Transverse colon (tissue), 4 donors: ENCODE results near the gene EYA2. TPM values are rescaled to one million over a fixed set of nuclear protein-coding genes. Genes with fewer than 3 reads are reported as not detected.

Experiments
- DNase-seq: peaks from one replicate; pipeline ENCODE4 v3.0.0-alpha.2; 2019
- H3K27ac ChIP-seq, 4 donors: fragments of 200-600 bp; sonication (generic); 2 replicates each; pipeline ENCODE4 v1.5.1; 2016 to 2018; ENCODE audit warnings: inconsistent platforms in 4 of 4
- H3K27me3 ChIP-seq: fragments of 200-600 bp; sonication (generic); 2 replicates; pipeline ENCODE4 v1.5.1; 2017; ENCODE audit warnings: inconsistent platforms
- H3K36me3 ChIP-seq, 4 donors: fragments of 200-600 bp; sonication (generic); 2 replicates each; pipeline ENCODE4 v1.5.1; 2017 to 2019; ENCODE audit warnings: inconsistent platforms in 4 of 4
- H3K4me1 ChIP-seq, 4 donors: fragments of 200-600 bp; sonication (generic); 2 replicates each; pipeline ENCODE4 v1.5.1; 2017 to 2020; ENCODE audit warnings: inconsistent platforms in 4 of 4
- H3K4me3 ChIP-seq, 4 donors: fragments of 200-600 bp; sonication (generic); 1 replicate in 1 of 4; 2 replicates in 3 of 4; pipeline versions ENCODE4 v1.5.1 to v1.6.1; 2017 to 2019; ENCODE audit warnings: inconsistent platforms in 4 of 4
- H3K9me3 ChIP-seq, 2 donors: fragments of 200-600 bp; sonication (generic); 2 replicates each; pipeline ENCODE4 v1.5.1; 2017 to 2019; ENCODE audit warnings: inconsistent platforms in 2 of 2
- EP300 ChIP-seq: sonication (generic); formaldehyde crosslinking; IDR thresholded peaks from one replicate; pipeline ENCODE4 v1.6.1; 2017; ENCODE audit warnings: antibody characterized with exemption, low read depth
- POLR2A ChIP-seq: fragments of 450-650 bp; IDR thresholded peaks from one replicate; pipeline ENCODE4 v1.6.1; 2016; ENCODE audit warnings: antibody characterized with exemption, mild to moderate bottlenecking, moderate library complexity
- POLR2AphosphoS5 ChIP-seq, 3 donors: sonication (generic); formaldehyde crosslinking; IDR thresholded peaks; one replicate each; pipeline ENCODE4 v1.6.1; 2016; ENCODE audit warnings: antibody characterized with exemption in 3 of 3
- WGBS, 2 donors: methylation state at CpG; one replicate each; pipeline ENCODE4 v1.1.5; 2018; ENCODE audit warnings: low coverage in 1 of 2; 5-methylcytosine and 5-hydroxymethylcytosine counted together
- in situ Hi-C, 4 donors: fragments of 200-750 bp; cut with MboI; loops; one replicate each; pipeline versions ENCODE4 v1.15.0 to v1.15.1; 2017; ENCODE audit warnings: low sequenced_read_pairs in 3 of 4, low pct_ligation_motif_present in 1 of 4, low pct_unique_long_range_greater_than_20kb in 1 of 4
- intact Hi-C: fragments of 100-400 bp; cut with DNase I; formaldehyde crosslinking; loops from one replicate; pipeline ENCODE4 v1.15.1; 2023; ENCODE audit warnings: low total_unique reads
- total RNA-seq, 4 donors: library from RNA; depleted of rRNA; stranded (reverse); fragments of >200 nt; gene quantifications; one replicate each; pipeline ENCODE4 v1.1.0, GENCODE V29; 2016
- TF ChIP-seq, protein P1 (sequence below), 5 experiments: fragments of 200-600 bp in 3 of 5; fragments of 450-650 bp in 2 of 5; sonication (generic) in 3 of 5; IDR thresholded peaks; 1 replicate in 2 of 5; 2 replicates in 3 of 5; pipeline ENCODE4 v1.5.1; 2016 to 2017; ENCODE audit warnings: antibody characterized with exemption in 5 of 5, inconsistent platforms in 3 of 5, mild to moderate bottlenecking in 2 of 5, moderate library complexity in 1 of 5

Gene EYA2
- total RNA-seq, 4 donors from 2014 or later = 4.5 to 17.5 (median 10.9) TPM

DNA sequence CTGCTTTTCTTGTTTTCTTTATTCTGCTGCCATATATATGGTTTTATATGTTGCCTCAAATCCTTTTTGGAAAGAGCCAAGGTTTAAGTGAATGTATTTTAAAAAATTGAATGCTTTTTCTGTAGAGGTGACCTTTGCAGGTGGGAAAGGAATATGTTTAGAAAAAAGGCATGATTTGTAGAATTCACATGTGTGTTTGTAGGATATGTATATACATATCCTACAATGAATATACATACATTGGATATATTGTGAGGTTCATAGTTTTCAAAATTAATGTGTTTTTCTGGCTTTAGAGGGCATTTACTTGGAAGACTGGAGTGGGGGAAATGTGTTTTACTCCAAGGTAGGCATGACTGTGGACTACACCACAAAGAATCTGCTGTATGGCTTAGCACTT lies 4.0 kb upstream of the EYA2 start:
- intact Hi-C loops (no loop called here), in situ Hi-C loops (no loop called here)
- no peak for DNase-seq
- Histone ChIP-seq H3K27ac (no peak overlapping the region), H3K4me3 (no peak overlapping the region), H3K9me3 (no peaks in the 10 kb centered on the region), H3K4me1 (peaks cover 0 to 9% (median 3%) of the 10 kb centered on the region in 4 donors), H3K27me3 (peaks cover 25% of the 10 kb centered on the region), H3K36me3 (no peaks in the 10 kb centered on the region)
- no peak for TF ChIP-seq POLR2A

DNA sequence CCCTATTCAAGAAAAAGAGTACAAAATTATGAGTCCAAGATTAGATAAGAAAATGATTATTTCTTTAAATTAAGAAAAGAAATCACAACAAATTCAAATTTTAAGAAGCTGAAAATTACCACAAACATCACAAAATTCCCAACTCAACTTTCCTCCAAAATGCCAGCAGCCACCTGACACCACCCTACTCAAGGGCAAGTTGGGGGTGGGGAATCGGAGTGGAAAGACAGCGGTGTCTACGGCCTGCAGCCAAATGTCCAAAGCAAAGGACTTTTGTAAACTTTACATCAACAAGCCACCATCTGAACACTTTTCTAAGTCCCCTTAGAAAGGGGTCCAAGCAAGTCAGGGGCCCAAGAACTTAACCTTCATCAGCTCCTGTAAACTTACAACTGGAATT lies 1.6 kb upstream of the EYA2 start:
- Histone ChIP-seq H3K4me1 (peaks cover 0 to 16% (median 4%) of the 10 kb centered on the region in 4 donors), H3K36me3 (no peaks in the 10 kb centered on the region), H3K9me3 (no peaks in the 10 kb centered on the region), H3K27me3 (peaks cover 48% of the 10 kb centered on the region), H3K27ac (no peak overlapping the region), H3K4me3 (no peak overlapping the region)
- DNase-seq = no peak
- intact Hi-C loops = no loop called here
- WGBS, 2 donors = 86 to 91% methylated on average over 3 of the region's 3 CpGs
- TF ChIP-seq EP300 (no peak), POLR2A (no peak), POLR2AphosphoS5 (IDR thresholded peaks at IDR 0.05) (no peak)
- TF ChIP-seq, protein P1, sequence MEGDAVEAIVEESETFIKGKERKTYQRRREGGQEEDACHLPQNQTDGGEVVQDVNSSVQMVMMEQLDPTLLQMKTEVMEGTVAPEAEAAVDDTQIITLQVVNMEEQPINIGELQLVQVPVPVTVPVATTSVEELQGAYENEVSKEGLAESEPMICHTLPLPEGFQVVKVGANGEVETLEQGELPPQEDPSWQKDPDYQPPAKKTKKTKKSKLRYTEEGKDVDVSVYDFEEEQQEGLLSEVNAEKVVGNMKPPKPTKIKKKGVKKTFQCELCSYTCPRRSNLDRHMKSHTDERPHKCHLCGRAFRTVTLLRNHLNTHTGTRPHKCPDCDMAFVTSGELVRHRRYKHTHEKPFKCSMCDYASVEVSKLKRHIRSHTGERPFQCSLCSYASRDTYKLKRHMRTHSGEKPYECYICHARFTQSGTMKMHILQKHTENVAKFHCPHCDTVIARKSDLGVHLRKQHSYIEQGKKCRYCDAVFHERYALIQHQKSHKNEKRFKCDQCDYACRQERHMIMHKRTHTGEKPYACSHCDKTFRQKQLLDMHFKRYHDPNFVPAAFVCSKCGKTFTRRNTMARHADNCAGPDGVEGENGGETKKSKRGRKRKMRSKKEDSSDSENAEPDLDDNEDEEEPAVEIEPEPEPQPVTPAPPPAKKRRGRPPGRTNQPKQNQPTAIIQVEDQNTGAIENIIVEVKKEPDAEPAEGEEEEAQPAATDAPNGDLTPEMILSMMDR (IDR thresholded peaks at IDR 0.05) = no peak
- in situ Hi-C loops = no loop called here

DNA sequence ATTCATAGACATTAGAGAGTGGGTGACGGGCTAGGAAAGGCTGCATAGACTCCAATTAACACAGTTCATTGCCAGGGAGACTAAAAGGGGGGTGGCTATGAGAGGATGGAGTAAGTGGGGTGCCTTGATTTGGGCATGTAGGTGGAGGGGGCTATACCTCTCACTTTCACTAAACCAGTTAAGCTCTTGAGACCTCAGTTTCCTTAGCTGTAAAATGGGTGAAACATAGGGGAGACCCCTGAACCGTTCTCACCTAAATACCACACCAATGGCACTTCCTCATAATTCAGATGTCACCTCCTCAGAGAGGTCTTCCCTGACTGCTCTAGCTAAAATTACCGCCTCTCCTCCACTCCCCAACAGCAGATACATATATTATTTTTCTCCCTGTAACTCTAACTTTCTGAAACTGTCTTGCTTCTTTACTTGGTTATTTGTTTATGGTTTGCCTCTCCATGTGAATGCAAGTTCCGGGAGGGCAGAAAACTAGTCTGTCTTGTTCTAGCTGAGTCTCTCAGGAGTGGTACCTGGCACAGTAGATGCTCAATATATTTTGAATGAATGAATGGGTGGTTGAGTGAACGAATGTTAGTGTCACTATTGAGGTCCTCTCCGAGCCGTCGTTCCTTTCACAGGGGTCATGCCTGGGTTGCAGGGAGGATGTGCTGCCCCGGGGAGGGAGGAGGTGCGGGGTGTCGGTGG lies 615 bp upstream of the EYA2 start:
- H3K4me3 ChIP-seq = peak overlapping the region in 3 of 4 donors; percentile 46 to 65 (median 63)
- no peak for DNase-seq

DNA sequence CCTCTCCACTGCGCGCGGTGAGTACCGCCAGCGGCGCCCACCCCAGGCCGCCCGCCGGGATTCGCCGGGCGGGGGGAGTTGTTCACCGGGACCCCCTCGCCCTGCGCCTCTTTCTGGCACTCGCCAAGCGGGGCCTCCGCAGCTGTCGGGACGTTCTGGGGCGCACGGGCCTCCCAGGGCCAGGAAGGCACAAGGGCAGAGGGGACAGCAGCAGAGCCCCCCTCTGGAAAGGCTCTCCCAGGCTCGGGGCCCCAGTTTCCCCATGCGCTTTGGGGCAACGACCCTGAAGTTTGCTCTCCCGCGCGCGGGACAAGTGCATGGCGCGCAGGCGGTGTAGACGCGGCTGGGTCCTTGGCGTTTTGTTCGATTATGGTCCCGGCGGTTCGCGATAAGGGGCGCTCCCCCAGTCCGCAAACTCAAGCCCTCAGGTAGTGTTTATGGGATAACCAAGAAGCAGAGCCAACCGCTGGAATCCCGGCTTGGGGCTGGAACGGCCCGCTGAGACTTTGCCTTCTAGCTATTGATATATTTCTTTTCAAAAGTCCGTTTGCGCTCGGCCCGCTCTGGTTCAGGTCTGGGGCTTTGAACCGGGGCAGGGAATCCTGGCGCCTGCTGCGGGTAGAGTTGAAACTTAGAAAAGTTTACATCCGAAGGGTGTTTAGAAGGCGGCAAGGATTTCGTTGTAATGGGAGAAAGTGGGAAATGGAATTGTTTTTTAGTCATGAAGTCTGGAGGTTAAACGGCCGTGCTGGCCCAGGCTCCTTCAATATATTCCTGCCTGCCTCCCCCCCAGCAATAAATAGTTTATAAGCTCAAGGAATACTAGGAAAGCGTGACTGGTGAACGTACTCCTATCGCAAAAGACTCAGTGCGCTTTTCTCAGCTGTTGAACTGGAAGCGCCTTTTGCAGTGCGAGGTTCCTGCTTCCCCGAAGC lies 595 bp downstream of the EYA2 start:
- no peaks in the 10 kb centered on the region for H3K9me3 ChIP-seq
- H3K36me3 ChIP-seq = no peaks in the 10 kb centered on the region
- H3K4me3 ChIP-seq = peak overlapping the region; percentile 14 to 65 (median 54)
- intact Hi-C loops = no loop called here
- in situ Hi-C loops = no loop called here
- 2 to 10% methylated on average over 13 to 38 of the region's 65 CpGs for WGBS, 2 donors
- TF ChIP-seq POLR2AphosphoS5 (IDR thresholded peaks at IDR 0.05) (no peak), EP300 (no peak), POLR2A (no peak)
- TF ChIP-seq, protein P1 (IDR thresholded peaks at IDR 0.05) = no peak
- peaks cover 50% of the 10 kb centered on the region for H3K27me3 ChIP-seq
- peak; percentile 15 for DNase-seq
- peak overlapping the region; percentile 2 to 68 (median 52) for H3K27ac ChIP-seq
- H3K4me1 ChIP-seq = peaks cover 0 to 30% (median 6%) of the 10 kb centered on the region in 4 donors

More for the DNA sequence above, 615 bp upstream of the EYA2 start:
- peaks cover 49% of the 10 kb centered on the region for H3K27me3 ChIP-seq
- H3K4me1 ChIP-seq = peaks cover 0 to 21% (median 4%) of the 10 kb centered on the region in 4 donors
- no peaks in the 10 kb centered on the region for H3K36me3 ChIP-seq
- H3K27ac ChIP-seq = peak overlapping the region in 3 of 4 donors; percentile 47 to 68 (median 58)
- no peaks in the 10 kb centered on the region for H3K9me3 ChIP-seq
- no peak for TF ChIP-seq POLR2A
- TF ChIP-seq, protein P1 (IDR thresholded peaks at IDR 0.05) = no peak
- TF ChIP-seq POLR2AphosphoS5 (IDR thresholded peaks at IDR 0.05) = no peak
- TF ChIP-seq EP300 = no peak
- in situ Hi-C loops (no loop called here), intact Hi-C loops (no loop called here)
- 20 to 57% methylated on average over 1 to 11 of the region's 11 CpGs for WGBS, 2 donors
